Caco-2 (cell line): Measurements from ENCODE around the gene RXRA. TPM values are rescaled to one million over a fixed set of nuclear protein-coding genes. Genes with fewer than 3 reads are reported as not detected.

ENCODE experiments used
- BruUV-seq: library from RNA; stranded (reverse); fragments of 400-500 nt; replicated peaks from 2 replicates; lab custom pipeline; 2021; lab: Mats Ljungman, UMichigan
- CTCF ChIA-PET: fragments of 300-600 bp; sonication (Branson Sonifier 250); formaldehyde crosslinking; loops from one replicate; lab custom pipeline; 2022; ENCODE audit warnings: antibody characterized with exemption; lab: Charles Lee
- POLR2A ChIA-PET: fragments of 300-600 bp; sonication (Branson Sonifier 250); formaldehyde crosslinking; loops from one replicate; lab custom pipeline; 2022; ENCODE audit warnings: antibody characterized with exemption; lab: Charles Lee
- DNase-seq, 2 experiments: peaks; one replicate each; pipeline versions ENCODE4 v3.0.0 to v3.0.0-alpha.2; 2020 to 2022
- H3K27me3 ChIP-seq: replicated peaks from 2 replicates; pipeline ENCODE4 v1.6.0; 2011; ENCODE audit warnings: low read length; ENCODE audit not compliant: control insufficient read depth, insufficient read depth
- H3K36me3 ChIP-seq: 2 replicates; pipeline ENCODE4 v1.5.1; 2011; ENCODE audit warnings: low read length; ENCODE audit not compliant: control insufficient read depth, insufficient read depth
- H3K4me1 ChIP-seq: fragments of 250-450 bp; sonication (Bioruptor Pico); 2 replicates; pipeline ENCODE4 v1.5.1; 2020; ENCODE audit warnings: mild to moderate bottlenecking
- H3K4me3 ChIP-seq: 2 replicates; pipeline ENCODE4 v1.5.1; 2011; ENCODE audit warnings: low read depth, mild to moderate bottlenecking, control low read depth, low read length
- H3K9me3 ChIP-seq: fragments of 250-450 bp; sonication (Bioruptor Pico); 2 replicates; pipeline ENCODE4 v1.5.1; 2020; ENCODE audit warnings: mild to moderate bottlenecking, moderate library complexity
- H3K27ac Mint-ChIP-seq: one replicate; pipeline ENCODE4 v1.8.0; 2022; ENCODE audit warnings: mixed read lengths; ENCODE audit not compliant: unreplicated experiment
- H3K27me3 Mint-ChIP-seq: one replicate; pipeline ENCODE4 v1.8.0; 2022; ENCODE audit warnings: mixed read lengths; ENCODE audit not compliant: insufficient read depth, unreplicated experiment
- H3K36me3 Mint-ChIP-seq: one replicate; pipeline ENCODE4 v1.8.0; 2022; ENCODE audit warnings: mild to moderate bottlenecking, mixed read lengths; ENCODE audit not compliant: insufficient read depth, unreplicated experiment
- H3K4me1 Mint-ChIP-seq: one replicate; pipeline ENCODE4 v1.8.0; 2022; ENCODE audit warnings: low read depth, mixed read lengths; ENCODE audit not compliant: unreplicated experiment
- H3K4me3 Mint-ChIP-seq: one replicate; pipeline ENCODE4 v1.8.0; 2022; ENCODE audit warnings: mild to moderate bottlenecking, moderate library complexity, mixed read lengths; ENCODE audit not compliant: unreplicated experiment
- H3K9me3 Mint-ChIP-seq: one replicate; pipeline ENCODE4 v1.8.0; 2022; ENCODE audit warnings: mixed read lengths; ENCODE audit not compliant: unreplicated experiment
- CTCF ChIP-seq, 2 experiments: fragments of 200-600 bp in 1 of 2; IDR thresholded peaks; 1 replicate in 1 of 2; 2 replicates in 1 of 2; pipeline versions ENCODE4 v1.5.1 to v1.8.0; 2011 to 2022; ENCODE audit warnings: antibody characterized with exemption in 1 of 2, control low read depth in 1 of 2, inconsistent platforms in 1 of 2, low read depth in 1 of 2, low read length in 1 of 2, mild to moderate bottlenecking in 1 of 2, moderate library complexity in 1 of 2; ENCODE audit not compliant: insufficient read depth in 1 of 2, severe bottlenecking in 1 of 2, unreplicated experiment in 1 of 2
- intact Hi-C: fragments of 100-400 bp; cut with micrococcal nuclease; formaldehyde crosslinking; loops from one replicate; pipeline ENCODE4 v1.10.0; 2022; ENCODE audit not compliant: unreplicated experiment
- total RNA-seq: library from RNA; stranded (reverse); gene quantifications from 2 replicates; pipeline ENCODE4 v1.2.3, GENCODE V29; 2022

RXRA gene
- total RNA-seq, 1 experiment from 2014 or later, result 69.1 TPM

DNA sequence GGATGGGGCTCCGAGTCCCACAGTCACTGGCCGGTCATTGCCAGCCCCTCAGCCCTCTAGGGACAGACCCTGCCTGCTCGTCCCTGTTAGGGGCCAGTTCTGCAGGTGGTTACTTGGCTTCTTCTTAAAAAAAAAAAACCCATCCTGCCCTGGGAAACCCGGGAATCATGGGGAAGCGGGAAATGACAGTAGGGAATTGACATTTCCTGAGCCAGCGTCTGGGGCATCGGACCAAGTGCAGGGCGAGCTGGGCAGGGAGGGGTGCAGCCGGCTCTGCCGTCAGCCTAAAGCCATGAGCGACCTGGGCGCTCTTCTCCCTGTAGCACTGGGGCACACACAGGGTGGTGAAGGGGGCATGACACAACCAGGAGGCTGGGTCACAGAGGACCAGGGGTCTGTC, 66.6 kb downstream of the RXRA start:
- Mint-ChIP-seq H3K4me3 (no peak overlapping the region), H3K4me1 (peaks cover 5% of the 10 kb centered on the region), H3K27ac (no peak overlapping the region), H3K27me3 (no peaks in the 10 kb centered on the region), H3K36me3 (peaks cover 9% of the 10 kb centered on the region), H3K9me3 (peaks cover 10% of the 10 kb centered on the region)
- DNase-seq, result no peak
- no peak overlapping the region for H3K4me3 ChIP-seq
- BruUV-seq, result no TSS peak
- CTCF ChIA-PET, result no interaction called here
- no peaks in the 10 kb centered on the region; the same call in 1 of the 2 replicates for H3K36me3 ChIP-seq
- intact Hi-C loops, result no loop called here
- no peaks in the 10 kb centered on the region for H3K9me3 ChIP-seq
- POLR2A ChIA-PET, result no interaction called here
- no peak for TF ChIP-seq CTCF (IDR thresholded peaks at IDR 0.05; ENCODE audit: insufficient read depth in 1 of 2, low read depth in 1 of 2, low read length in 1 of 2, severe bottlenecking in 1 of 2, unreplicated experiment in 1 of 2)
- no peaks in the 10 kb centered on the region for H3K4me1 ChIP-seq
- H3K27me3 ChIP-seq, result no peaks in the 10 kb centered on the region

- POLR2A ChIA-PET, result no interaction called here
- peaks cover 2% of the 10 kb centered on the region for H3K9me3 ChIP-seq
- peaks cover 10% of the 10 kb centered on the region for H3K9me3 Mint-ChIP-seq
- DNase-seq, result no peak
- H3K36me3 Mint-ChIP-seq, result peaks cover 6% of the 10 kb centered on the region
- H3K27me3 ChIP-seq, result no peaks in the 10 kb centered on the region
- H3K4me3 Mint-ChIP-seq, result no peak overlapping the region
- TF ChIP-seq CTCF (IDR thresholded peaks at IDR 0.05; ENCODE audit: insufficient read depth in 1 of 2, low read depth in 1 of 2, low read length in 1 of 2, severe bottlenecking in 1 of 2, unreplicated experiment in 1 of 2), result no peak
- peaks cover under 1% of the 10 kb centered on the region for H3K36me3 ChIP-seq
- intact Hi-C loops, result no loop called here
- no peaks in the 10 kb centered on the region for H3K4me1 Mint-ChIP-seq
- H3K27ac Mint-ChIP-seq, result no peak overlapping the region
- no peak overlapping the region for H3K4me3 ChIP-seq
- no peaks in the 10 kb centered on the region for H3K4me1 ChIP-seq
- CTCF ChIA-PET, result no interaction called here
- H3K27me3 Mint-ChIP-seq, result no peaks in the 10 kb centered on the region
- BruUV-seq, result no TSS peak
Measured at GRCh38 chr9:134393582-134394280, 67.5 kb downstream of the RXRA start.

DNA sequence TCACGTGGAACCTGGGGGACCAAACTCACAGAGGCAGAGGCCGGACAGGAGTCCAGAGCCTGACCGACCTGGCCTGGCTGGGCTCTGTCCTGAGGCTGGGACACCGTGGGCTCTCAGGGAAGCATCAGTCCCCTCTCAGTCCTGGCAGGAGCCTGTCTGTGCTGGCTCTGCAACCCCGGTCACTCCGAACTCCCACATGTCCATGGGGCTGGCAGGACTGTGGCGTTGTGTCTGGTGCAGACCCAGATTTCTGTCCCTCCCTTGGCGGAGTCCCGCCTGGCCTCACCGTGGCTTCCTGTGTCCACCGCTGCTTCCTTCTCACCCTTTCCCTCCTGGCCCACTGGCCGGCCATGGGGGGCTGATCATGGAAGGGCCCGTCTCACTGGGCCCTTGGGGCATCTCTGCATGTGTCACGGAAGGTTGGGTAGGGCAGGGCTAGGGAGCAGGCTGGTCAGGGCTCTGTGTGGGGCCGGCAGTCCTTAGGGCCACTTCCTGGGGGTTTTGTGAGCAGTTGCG, 68.8 kb downstream of the RXRA start:
- BruUV-seq, result no TSS peak
- Mint-ChIP-seq H3K27me3 (no peaks in the 10 kb centered on the region), H3K4me1 (no peaks in the 10 kb centered on the region), H3K36me3 (peaks cover 17% of the 10 kb centered on the region), H3K9me3 (peaks cover 10% of the 10 kb centered on the region), H3K27ac (no peak overlapping the region), H3K4me3 (no peak overlapping the region)
- Histone ChIP-seq H3K36me3 (peaks cover 3% of the 10 kb centered on the region), H3K9me3 (peaks cover 9% of the 10 kb centered on the region), H3K27me3 (no peaks in the 10 kb centered on the region), H3K4me3 (no peak overlapping the region), H3K4me1 (no peaks in the 10 kb centered on the region)
- POLR2A ChIA-PET, result no interaction called here
- CTCF ChIA-PET, result no interaction called here
- intact Hi-C loops, result no loop called here
- DNase-seq, result no peak
- TF ChIP-seq CTCF (IDR thresholded peaks at IDR 0.05; ENCODE audit: insufficient read depth in 1 of 2, low read depth in 1 of 2, low read length in 1 of 2, severe bottlenecking in 1 of 2, unreplicated experiment in 1 of 2), result no peak
